H9 (cell line): ENCODE measurements around the gene SPAG17. TPM values are rescaled to one million over a fixed set of nuclear protein-coding genes. Genes with fewer than 3 reads are reported as not detected.

Experiments used
- DNase-seq: peaks from one replicate; pipeline ENCODE4 v3.0.0-alpha.2; 2017
- H2AFZ ChIP-seq: one replicate; pipeline ENCODE4 v1.6.1; 2013; ENCODE audit warnings: mild to moderate bottlenecking, low read length, control low read depth, moderate library complexity
- H2AK5ac ChIP-seq: 2 replicates; pipeline ENCODE4 v1.6.1; 2013; ENCODE audit warnings: low read length, control low read depth, mixed read lengths; ENCODE audit not compliant: insufficient read length
- H2BK120ac ChIP-seq: one replicate; pipeline ENCODE4 v1.6.1; 2013; ENCODE audit warnings: low read depth, mild to moderate bottlenecking, low read length, control low read depth, inconsistent platforms; ENCODE audit not compliant: poor library complexity, severe bottlenecking
- H2BK12ac ChIP-seq: 2 replicates; pipeline ENCODE4 v1.6.1; 2013; ENCODE audit warnings: low read length, control low read depth, mixed read lengths, low read depth; ENCODE audit not compliant: insufficient read length
- H2BK15ac ChIP-seq: 2 replicates; pipeline ENCODE4 v1.6.1; 2013; ENCODE audit warnings: low read depth, low read length, control low read depth
- H2BK20ac ChIP-seq: one replicate; pipeline ENCODE4 v1.6.1; 2013; ENCODE audit warnings: low read depth, mild to moderate bottlenecking, low read length, control low read depth, inconsistent platforms; ENCODE audit not compliant: poor library complexity, severe bottlenecking
- H2BK5ac ChIP-seq: 2 replicates; pipeline ENCODE4 v1.6.1; 2013; ENCODE audit warnings: low read length, control low read depth, mixed read lengths; ENCODE audit not compliant: insufficient read length
- H3K14ac ChIP-seq: 2 replicates; pipeline ENCODE4 v1.6.1; 2013; ENCODE audit warnings: low read length, control low read depth; ENCODE audit not compliant: insufficient read depth
- H3K18ac ChIP-seq: 2 replicates; pipeline ENCODE4 v1.6.1; 2013; ENCODE audit warnings: low read depth, mild to moderate bottlenecking, mixed read lengths, low read length, control low read depth; ENCODE audit not compliant: insufficient read length
- H3K23ac ChIP-seq: 2 replicates; pipeline ENCODE4 v1.6.1; 2013; ENCODE audit warnings: low read length, control low read depth, mixed read lengths, low read depth; ENCODE audit not compliant: insufficient read length
- H3K23me2 ChIP-seq: 2 replicates; pipeline ENCODE4 v1.6.1; 2013; ENCODE audit warnings: low read depth, mild to moderate bottlenecking, mixed read lengths, low read length, control low read depth; ENCODE audit not compliant: insufficient read length, poor library complexity, severe bottlenecking
- H3K27ac ChIP-seq: 2 replicates; pipeline ENCODE4 v1.5.1; 2013; ENCODE audit warnings: low read length, control low read depth, mixed read lengths, low read depth; ENCODE audit not compliant: insufficient read length
- H3K27me3 ChIP-seq: 2 replicates; pipeline ENCODE4 v1.6.1; 2013; ENCODE audit warnings: low read length, control low read depth, inconsistent platforms; ENCODE audit not compliant: insufficient read depth
- H3K4ac ChIP-seq: 2 replicates; pipeline ENCODE4 v1.6.1; 2013; ENCODE audit warnings: low read depth, mild to moderate bottlenecking, control low read depth, inconsistent platforms, low read length, moderate library complexity
- H3K4me1 ChIP-seq: 2 replicates; pipeline ENCODE4 v1.6.1; 2013; ENCODE audit warnings: low read length, control low read depth, inconsistent platforms; ENCODE audit not compliant: insufficient read depth
- H3K4me2 ChIP-seq: 2 replicates; pipeline ENCODE4 v1.6.1; 2013; ENCODE audit warnings: low read length, control low read depth, mixed read lengths; ENCODE audit not compliant: insufficient read length, insufficient read depth
- H3K56ac ChIP-seq: 2 replicates; pipeline ENCODE4 v1.6.1; 2013; ENCODE audit warnings: low read depth, mild to moderate bottlenecking, mixed read lengths, low read length, control low read depth; ENCODE audit not compliant: insufficient read length
- H3K79me1 ChIP-seq: 2 replicates; pipeline ENCODE4 v1.6.1; 2013; ENCODE audit warnings: low read depth, mild to moderate bottlenecking, moderate library complexity, low read length, control low read depth, inconsistent platforms; ENCODE audit not compliant: insufficient read depth, poor library complexity, severe bottlenecking
- H3K79me2 ChIP-seq: 2 replicates; pipeline ENCODE4 v1.6.1; 2013; ENCODE audit warnings: low read length, control low read depth, inconsistent platforms; ENCODE audit not compliant: insufficient read depth
- H3K9ac ChIP-seq: 2 replicates; pipeline ENCODE4 v1.6.1; 2013; ENCODE audit warnings: low read length, control low read depth, mixed read lengths; ENCODE audit not compliant: insufficient read length; ENCODE audit errors: extremely low read depth
- H3K9me3 ChIP-seq: one replicate; pipeline ENCODE4 v1.6.1; 2013; ENCODE audit warnings: low read depth, low read length, inconsistent platforms; ENCODE audit not compliant: control insufficient read depth
- H3T11ph ChIP-seq: one replicate; pipeline ENCODE4 v1.6.1; 2013; ENCODE audit warnings: mild to moderate bottlenecking, low read length, control low read depth, inconsistent platforms
- H4K20me1 ChIP-seq: one replicate; pipeline ENCODE4 v1.6.1; 2013; ENCODE audit not compliant: control insufficient read depth, insufficient read length, insufficient read depth
- H4K5ac ChIP-seq: 2 replicates; pipeline ENCODE4 v1.6.1; 2013; ENCODE audit warnings: low read depth, mild to moderate bottlenecking, mixed read lengths, low read length, control low read depth; ENCODE audit not compliant: insufficient read length
- H4K8ac ChIP-seq: replicated peaks from 2 replicates; pipeline ENCODE4 v1.6.1; 2013; ENCODE audit warnings: low read length, control low read depth, mixed read lengths, low read depth; ENCODE audit not compliant: insufficient read length
- H4K91ac ChIP-seq: 2 replicates; pipeline ENCODE4 v1.6.1; 2013; ENCODE audit warnings: low read depth, mild to moderate bottlenecking, moderate library complexity, mixed read lengths, low read length, control low read depth; ENCODE audit not compliant: insufficient read length
- H3K27ac Mint-ChIP-seq, 3 experiments: 2 replicates in 2 of 3; 3 replicates in 1 of 3; pipeline ENCODE4 v1.8.0; 2020 to 2021; ENCODE audit warnings: mixed read lengths in 3 of 3, mild to moderate bottlenecking in 1 of 3, moderate library complexity in 1 of 3
- H3K27me3 Mint-ChIP-seq: 2 replicates; pipeline ENCODE4 v1.8.0; 2021; ENCODE audit warnings: low read depth, mild to moderate bottlenecking, moderate library complexity, mixed read lengths
- H3K36me3 Mint-ChIP-seq, 3 experiments: 2 replicates in 2 of 3; 3 replicates in 1 of 3; pipeline ENCODE4 v1.8.0; 2020 to 2021; ENCODE audit warnings: low read depth in 3 of 3, mixed read lengths in 3 of 3; ENCODE audit not compliant: insufficient read depth in 1 of 3
- H3K4me1 Mint-ChIP-seq, 2 experiments: 2 replicates each; pipeline ENCODE4 v1.8.0; 2020; ENCODE audit warnings: mixed read lengths in 2 of 2
- H3K4me3 Mint-ChIP-seq, 2 experiments: 2 replicates in 1 of 2; 3 replicates in 1 of 2; pipeline ENCODE4 v1.8.0; 2020 to 2021; ENCODE audit warnings: mild to moderate bottlenecking in 2 of 2, mixed read lengths in 2 of 2, moderate library complexity in 1 of 2
- H3K9me3 Mint-ChIP-seq, 2 experiments: 2 replicates in 1 of 2; 3 replicates in 1 of 2; pipeline ENCODE4 v1.8.0; 2020; ENCODE audit warnings: mild to moderate bottlenecking in 2 of 2, mixed read lengths in 2 of 2, moderate library complexity in 1 of 2
- CTCF ChIP-seq: fragments of 200-600 bp; sonication (generic); conservative IDR thresholded peaks from 3 replicates; pipeline ENCODE4 v1.8.0; 2021; ENCODE audit warnings: antibody characterized with exemption, mild to moderate bottlenecking
- WGBS: extraction: QIAGEN DNeasy Blood & Tissue Kit; methylation state at CpG from one replicate; pipeline ENCODE4 v1.1.7; 2013; ENCODE audit warnings: missing lambda C conversion rate, low lambda C conversion rate, mixed read lengths; ENCODE audit not compliant: insufficient read length; ENCODE audit errors: extremely low coverage; 5-methylcytosine and 5-hydroxymethylcytosine counted together
- total RNA-seq: library from RNA; stranded (reverse); gene quantifications from 2 replicates; pipeline ENCODE4 v1.2.1, GENCODE V29; 2021

SPAG17 gene
- total RNA-seq, 1 experiment from 2014 or later: 0.37 TPM

GRCh38 chr1:118155106-118155505 lies 29.9 kb downstream of the SPAG17 start:
- Histone ChIP-seq H3K4me1 (no peaks in the 10 kb centered on the region), H3K14ac (no peak overlapping the region), H3K9me3 (no peaks in the 10 kb centered on the region), H3K4me2 (no peak overlapping the region), H2BK120ac (no peak overlapping the region), H4K91ac (no peak overlapping the region), H3K79me2 (no peaks in the 10 kb centered on the region), H3K79me1 (no peaks in the 10 kb centered on the region), H3K4ac (no peak overlapping the region), H2BK15ac (no peak overlapping the region), H2BK12ac (no peak overlapping the region), H3K56ac (no peak overlapping the region), H3T11ph (no peak overlapping the region), H2AFZ (no peak overlapping the region), H2AK5ac (no peak overlapping the region), H2BK20ac (no peak overlapping the region), H4K8ac (no peak overlapping the region), H3K23me2 (no peaks in the 10 kb centered on the region), H4K20me1 (no peaks in the 10 kb centered on the region), H3K23ac (no peak overlapping the region), H3K27ac (no peak overlapping the region), H3K27me3 (no peaks in the 10 kb centered on the region), H2BK5ac (no peak overlapping the region), H4K5ac (no peak overlapping the region), H3K9ac (no peak overlapping the region), H3K18ac (no peak overlapping the region)
- WGBS: no CpG with 5 or more reads among the region's 1 CpG
- DNase-seq: no peak
- Mint-ChIP-seq H3K27me3 (no peaks in the 10 kb centered on the region), H3K4me3 (no peak overlapping the region), H3K9me3 (no peaks in the 10 kb centered on the region), H3K36me3 (no peaks in the 10 kb centered on the region), H3K4me1 (peaks cover 0 to 7% of the 10 kb centered on the region in 2 experiments; a peak in 1 of 4 replicates), H3K27ac (no peak overlapping the region)
- TF ChIP-seq CTCF: no peak
